Thyroid gland (tissue), 4 donors: Measurements from ENCODE around the gene LMF2.

ENCODE experiments used
- CTCF ChIP-seq, 6 experiments: fragments of 200-600 bp in 3 of 6; fragments of 450-650 bp in 3 of 6; sonication (generic) in 3 of 6; IDR thresholded peaks; one replicate each; pipeline ENCODE4 v1.5.1; 2016 to 2019; ENCODE audit warnings: antibody characterized with exemption in 6 of 6, mild to moderate bottlenecking in 2 of 6, inconsistent platforms in 1 of 6, moderate library complexity in 1 of 6
- POLR2A ChIP-seq, 2 donors: fragments of 450-650 bp; IDR thresholded peaks; one replicate each; pipeline ENCODE4 v1.6.1; 2017; ENCODE audit warnings: antibody characterized with exemption in 2 of 2, mild to moderate bottlenecking in 2 of 2, moderate library complexity in 1 of 2

- no peak for TF ChIP-seq CTCF (IDR thresholded peaks at IDR 0.05)
- peak in 1 of 2 donors; percentile 37 for TF ChIP-seq POLR2A (IDR thresholded peaks at IDR 0.05)
Measured at GRCh38 chr22:50486561-50487289, 20.8 kb downstream of the LMF2 start, which contains the start of gene MIOX.
